ENCODE data around the gene POLR2B.
"Not testable (repeated sequence)": the region's sequence is repeated elsewhere in the genome, so short reads cannot be mapped to it uniquely, and the experiment has no call there.

POLR2B gene

DNA sequence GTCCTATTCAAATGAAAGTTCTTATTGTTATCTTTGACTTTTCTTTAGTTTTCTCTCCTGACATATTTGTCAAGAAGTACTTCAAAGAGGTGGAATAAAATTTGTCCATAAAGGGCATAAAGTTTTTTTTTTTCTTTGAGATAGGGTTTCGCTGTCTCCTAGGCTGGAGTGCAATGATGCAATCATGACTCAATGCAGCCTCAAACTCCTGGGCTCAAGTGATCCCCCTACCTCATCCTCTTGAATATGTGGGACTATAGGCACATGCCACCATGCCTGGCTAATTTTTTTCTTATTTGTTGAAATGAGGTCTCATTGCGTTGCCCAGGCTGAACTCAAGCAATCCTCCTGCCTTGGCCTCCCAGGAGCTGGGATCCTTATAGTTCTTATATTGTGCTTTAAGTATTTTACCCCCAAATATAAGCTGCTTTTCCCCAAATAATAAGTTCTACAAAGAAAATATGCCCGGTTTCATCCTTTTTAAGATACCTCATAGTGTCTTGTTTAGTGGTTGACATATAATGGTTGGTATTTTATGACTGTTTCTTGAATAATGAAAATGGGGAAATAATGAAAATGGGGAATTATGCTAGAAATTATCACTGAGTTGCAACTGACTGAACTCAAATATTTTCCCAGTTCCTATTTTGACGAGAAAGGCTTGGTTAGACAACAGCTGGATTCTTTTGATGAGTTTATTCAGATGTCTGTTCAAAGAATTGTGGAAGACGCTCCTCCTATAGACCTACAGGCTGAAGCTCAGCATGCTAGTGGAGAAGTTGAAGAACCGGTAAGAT, 11.6 kb downstream of the POLR2B start:
- no peak for DNase-seq

GRCh38 chr4:56995525-56995924, 16.8 kb downstream of the POLR2B start:
- no peak for DNase-seq

DNA sequence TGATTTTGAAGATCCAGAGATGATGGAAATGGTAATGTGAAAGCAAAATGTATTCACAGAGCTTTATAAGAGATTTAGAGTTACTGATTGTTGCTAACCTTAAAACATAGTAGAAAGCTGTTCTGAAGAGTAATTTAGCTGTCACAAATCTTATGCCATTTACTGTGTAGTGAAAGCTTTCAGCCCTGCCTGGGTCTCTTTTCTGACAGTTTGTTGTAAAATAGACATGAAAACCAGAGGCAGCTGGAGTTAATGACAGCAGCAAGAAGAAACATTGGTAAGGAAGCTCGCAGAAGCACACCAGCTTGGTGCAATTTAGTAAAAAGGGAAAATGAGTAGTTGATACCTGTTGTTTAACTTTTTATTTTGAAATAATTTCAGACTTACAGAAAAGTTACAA, 21.1 kb downstream of the POLR2B start:
- DNase-seq, result no peak

GRCh38 chr4:57013543-57014120, 34.9 kb downstream of the POLR2B start:
- no peak for DNase-seq

DNA sequence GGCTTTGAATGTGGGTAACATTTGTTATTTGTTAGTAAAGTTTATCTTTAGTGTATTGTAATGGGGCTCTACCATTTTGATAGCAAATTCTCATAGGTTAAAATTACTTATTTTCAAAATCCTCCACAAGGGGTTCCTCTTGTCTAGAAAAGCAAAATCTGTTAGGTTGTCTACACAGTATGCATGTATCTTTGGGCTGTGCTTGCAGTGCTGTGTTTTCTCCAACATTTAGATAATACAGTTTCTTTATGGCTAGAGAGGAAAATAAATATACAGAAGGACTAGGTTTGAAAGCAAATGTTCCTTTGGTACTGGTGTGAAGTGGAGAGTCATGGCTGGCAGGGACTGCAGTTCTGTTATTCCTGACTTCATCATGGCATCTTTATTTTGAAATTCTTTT, 40.3 kb downstream of the POLR2B start:
- no peak for DNase-seq

GRCh38 chr4:57020467-57021101, 41.9 kb downstream of the POLR2B start:
- no peak for DNase-seq

DNA sequence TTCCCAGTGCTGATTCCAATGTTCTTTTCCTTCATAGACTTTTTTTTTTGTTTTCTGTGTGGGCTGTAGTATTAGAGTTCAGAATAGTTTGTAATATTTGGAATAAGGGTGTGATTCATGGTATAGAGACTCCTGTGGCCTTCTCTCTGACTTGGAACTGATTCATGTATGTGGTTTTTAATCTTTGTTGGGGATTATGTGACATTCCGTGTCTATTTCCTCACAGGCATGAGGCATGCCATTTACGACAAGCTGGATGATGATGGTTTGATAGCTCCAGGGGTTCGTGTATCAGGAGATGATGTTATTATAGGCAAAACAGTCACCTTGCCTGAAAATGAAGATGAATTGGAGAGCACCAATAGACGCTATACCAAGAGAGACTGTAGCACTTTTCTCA, 44.4 kb downstream of the POLR2B start:
- no peak for DNase-seq

DNA sequence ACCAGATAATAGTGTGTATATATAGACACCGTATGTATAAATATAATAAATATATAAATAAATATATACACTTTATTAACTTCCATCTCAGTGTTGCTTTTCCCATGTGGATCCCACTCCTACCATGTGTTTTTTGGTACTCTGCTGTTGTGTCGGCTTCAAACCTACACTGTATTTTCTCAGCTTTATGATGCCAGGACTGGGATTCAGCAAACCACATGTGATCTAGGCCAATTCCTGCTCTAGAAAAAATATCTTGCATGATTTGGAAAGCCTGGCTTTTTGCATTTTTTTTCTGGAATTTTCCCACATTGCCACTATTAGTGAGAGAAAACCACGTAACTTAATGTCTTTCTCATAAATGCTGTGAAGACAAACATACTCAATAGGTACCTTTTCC, 55.8 kb downstream of the POLR2B start:
- DNase-seq, result no peak

- no peak for DNase-seq
Measured at GRCh38 chr4:57037982-57038604, 59.4 kb downstream of the POLR2B start.

GRCh38 chr4:57039345-57039744, 60.6 kb downstream of the POLR2B start:
- no peak for DNase-seq

DNA sequence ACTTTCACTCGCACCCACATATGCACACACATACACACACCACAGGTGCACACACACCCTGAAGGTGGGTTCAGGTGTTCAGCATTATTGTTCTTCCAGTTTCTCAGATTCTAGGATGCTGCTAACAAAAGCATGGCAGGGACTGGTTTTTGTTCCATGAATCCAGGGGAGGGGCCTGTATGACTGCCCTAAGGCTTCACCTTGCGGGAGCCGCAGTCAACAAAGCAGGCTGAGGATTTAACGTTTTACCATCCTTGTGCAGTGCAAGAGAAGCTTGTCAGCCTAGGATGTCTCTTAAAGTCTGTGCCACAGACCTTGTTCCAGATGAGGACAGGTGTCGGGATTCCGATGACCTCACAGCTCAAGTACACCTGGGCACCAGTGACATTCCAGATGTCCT, 61.8 kb downstream of the POLR2B start:
- no peak for DNase-seq

DNA sequence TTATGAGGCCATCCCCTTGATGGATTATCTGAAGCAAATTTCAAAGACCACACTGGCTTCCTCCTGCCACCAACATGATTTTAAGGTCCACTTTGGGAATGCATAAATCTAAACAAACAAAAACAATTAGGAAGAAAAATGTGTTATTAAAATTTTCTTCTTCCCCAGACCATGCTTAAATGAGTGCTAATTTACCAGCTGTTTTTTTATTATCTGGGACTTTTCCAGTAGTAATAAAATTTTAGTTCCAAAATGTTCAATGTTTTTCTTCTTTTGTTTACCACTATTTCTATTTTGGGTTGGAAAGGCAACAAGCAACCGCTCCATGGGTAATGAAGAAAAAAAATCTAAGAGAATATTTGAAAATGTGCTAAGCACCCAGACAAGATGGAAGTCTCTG, 62.3 kb downstream of the POLR2B start:
- DNase-seq, result no peak

- DNase-seq, result no peak
Measured at GRCh38 chr4:57042711-57043169, 64.0 kb downstream of the POLR2B start.

DNA sequence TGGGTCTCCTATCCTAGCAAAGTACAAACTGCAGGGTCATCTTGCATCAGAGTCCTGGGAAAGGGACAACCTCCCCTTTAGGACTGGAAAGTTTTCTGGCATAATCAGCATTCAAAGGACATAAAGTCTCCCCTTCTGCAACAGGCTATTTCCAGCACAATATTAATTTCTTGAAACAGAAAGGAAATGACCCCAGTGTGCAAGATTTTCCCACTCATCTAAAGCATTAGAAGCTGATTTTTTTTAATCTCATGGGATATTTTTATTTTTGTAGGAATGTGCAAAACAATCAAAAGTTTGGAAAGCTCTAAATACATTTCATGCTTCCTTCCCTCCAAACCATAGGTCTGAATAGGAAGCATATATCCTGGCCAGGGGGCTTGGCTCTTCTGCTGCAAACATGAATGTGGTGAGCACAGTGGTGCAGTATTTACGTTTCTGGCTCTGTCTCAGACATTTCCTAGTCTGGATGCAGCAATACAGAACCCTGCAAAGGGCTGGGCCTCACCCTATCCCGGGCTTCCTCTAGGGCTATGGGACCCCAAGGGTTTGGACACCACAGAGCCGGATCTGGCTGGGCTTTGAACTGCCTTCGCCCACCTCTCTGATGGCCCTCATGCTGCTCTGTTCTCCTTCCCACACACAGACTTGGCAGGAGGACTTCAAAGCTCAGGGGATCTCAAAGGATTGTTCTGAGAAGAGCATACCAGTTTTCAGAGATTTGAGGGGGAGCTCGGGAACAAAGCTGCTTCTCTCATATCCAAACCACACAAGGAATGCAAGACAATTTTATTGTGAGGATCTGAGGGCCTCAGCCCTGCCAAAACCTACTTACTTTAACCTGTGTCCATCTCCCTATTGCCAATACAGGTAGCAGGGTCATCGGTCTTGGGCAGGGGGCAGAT, 64.9 kb downstream of the POLR2B start:
- DNase-seq, result no peak

GRCh38 chr4:57044279-57044678, 65.6 kb downstream of the POLR2B start:
- no peak for DNase-seq

DNA sequence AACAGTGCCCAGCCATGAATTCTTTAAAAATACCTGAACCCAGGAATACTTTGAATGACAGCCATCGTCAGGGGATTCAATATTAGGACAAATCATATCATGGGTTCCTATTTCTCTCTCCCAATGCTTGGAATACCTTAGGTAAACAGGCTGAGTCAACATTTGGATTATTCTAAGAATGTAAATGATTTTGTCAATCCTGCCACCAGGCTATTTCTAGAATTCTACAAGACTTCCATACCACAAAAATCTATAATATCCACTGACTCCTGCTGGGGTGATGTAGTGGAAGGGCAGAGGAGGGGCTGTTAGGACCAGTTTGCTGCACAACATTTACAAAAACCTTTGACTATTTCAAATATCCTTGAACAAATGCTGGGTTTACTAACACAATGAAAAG, 66.3 kb downstream of the POLR2B start:
- DNase-seq, result no peak

DNA sequence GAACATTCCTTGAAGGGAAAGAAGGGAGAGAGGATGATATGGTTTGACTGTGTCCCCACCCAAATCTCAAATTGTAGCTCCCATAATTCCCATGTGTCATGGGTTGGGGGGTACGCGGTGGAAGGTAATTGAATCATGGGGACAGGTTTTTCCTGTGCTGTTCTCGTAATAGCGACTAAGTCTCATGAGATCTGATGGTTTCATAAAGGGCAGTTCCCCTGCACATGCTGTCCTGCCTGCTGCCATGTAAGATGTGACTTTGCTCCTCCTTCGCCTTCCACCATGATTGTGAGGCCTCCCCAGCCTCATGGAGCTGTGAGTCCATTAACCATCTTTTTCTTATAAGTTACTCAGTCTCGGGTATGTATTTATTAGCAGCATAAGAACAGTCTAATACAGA, 68.3 kb downstream of the POLR2B start:
- DNase-seq, result not testable (repeated sequence)

DNA sequence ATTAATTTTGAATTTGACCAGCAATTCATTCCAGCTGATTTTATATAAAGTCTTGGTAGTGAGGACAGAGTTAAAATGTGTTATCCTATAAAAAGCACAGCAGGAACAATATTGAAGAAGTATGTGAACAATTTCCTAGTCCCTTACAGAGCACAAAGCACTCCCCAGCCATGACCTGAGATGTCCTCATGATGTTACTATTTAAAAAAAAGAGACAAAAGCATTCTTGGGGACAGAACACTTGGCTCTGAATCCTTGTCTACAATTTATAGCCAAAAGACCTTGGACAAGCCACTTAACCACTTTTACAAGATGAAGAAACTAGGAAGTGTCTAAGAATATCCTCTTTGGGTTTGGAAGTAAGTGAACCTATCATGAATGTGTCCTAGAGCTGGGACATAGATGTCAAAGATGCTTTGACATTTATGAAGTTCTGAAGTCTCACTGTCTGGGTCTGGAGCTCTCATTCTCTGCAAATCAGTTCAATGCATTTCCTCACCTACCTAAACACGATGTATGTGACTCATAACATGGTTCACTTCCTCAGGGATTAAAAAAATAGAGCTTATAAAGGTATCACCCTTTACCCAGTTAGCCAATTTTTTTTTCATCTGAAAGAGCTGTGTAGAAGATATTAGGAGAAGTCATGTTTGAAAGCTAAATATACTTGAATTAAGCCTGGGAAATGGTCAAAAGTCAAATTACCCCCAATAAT, 70.1 kb downstream of the POLR2B start:
- no peak for DNase-seq

DNA sequence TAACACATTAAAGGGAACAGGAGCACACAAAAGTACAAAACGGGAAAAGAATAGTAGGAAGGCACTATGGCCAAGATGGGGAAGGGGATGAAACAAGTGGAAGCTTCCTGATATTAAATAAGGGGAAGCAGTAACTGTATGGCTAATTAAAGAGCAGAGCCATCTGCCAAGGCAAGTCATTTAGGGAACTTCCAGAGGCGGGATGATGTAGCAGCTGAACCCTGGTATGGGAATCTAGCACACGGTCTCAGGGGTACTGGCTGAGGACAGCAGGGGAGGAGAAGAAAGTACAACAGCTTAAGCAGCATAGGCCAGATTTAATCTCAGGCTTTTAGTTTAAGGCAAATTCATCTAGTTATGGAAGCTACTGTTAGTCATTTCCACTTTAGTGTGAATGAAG, 72.4 kb downstream of the POLR2B start:
- DNase-seq, result no peak

DNA sequence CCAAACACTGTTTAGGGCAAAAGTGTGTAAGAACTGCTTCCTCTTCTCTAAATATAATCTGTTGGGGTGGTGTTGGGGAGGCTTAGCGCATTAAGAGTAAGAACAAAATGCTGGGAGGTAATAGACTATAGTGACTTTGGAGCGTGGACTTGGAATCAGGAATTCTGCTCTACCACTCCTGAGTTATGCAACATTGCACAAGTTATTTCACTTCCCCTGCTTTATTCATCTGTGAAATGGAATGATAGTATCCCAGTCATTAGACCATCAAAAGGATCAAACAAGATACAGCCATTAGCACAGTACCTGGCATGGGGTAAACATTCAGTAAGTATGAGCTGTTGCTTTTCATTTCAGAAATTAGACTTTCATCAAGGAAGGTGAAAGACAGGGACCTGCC, 72.8 kb downstream of the POLR2B start:
- no peak for DNase-seq

DNA sequence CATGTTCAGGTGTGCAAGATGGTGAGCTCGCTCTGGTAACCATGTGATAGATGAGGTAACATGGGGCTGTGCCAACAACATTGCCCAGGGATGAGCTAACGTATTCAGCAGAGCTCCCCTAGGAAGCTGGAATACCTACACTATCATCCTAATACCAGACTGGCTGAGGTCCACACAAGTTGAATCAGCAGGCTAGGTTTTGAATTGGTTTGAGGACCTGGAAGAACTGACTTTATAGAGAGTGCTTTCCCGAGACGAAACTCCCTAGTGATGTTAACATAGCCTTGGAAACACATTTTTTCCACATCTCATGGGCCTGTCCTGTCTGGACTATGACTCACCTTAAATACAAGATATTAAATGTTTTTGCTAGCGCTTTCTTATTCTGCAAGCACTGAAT, 74.8 kb downstream of the POLR2B start:
- no peak for DNase-seq

- no peak for DNase-seq
Measured at GRCh38 chr4:57055886-57056285, 77.2 kb downstream of the POLR2B start.
